GM18868 (cell line): ENCODE data around the gene TACO1.

Experiments used
- ATAC-seq: cut with Tn5 transposase; IDR thresholded peaks from one replicate; pipeline ENCODE4 v1.9.1; 2021; ENCODE audit warnings: mild to moderate bottlenecking, moderate library complexity; ENCODE audit not compliant: unreplicated experiment

Gene TACO1

DNA sequence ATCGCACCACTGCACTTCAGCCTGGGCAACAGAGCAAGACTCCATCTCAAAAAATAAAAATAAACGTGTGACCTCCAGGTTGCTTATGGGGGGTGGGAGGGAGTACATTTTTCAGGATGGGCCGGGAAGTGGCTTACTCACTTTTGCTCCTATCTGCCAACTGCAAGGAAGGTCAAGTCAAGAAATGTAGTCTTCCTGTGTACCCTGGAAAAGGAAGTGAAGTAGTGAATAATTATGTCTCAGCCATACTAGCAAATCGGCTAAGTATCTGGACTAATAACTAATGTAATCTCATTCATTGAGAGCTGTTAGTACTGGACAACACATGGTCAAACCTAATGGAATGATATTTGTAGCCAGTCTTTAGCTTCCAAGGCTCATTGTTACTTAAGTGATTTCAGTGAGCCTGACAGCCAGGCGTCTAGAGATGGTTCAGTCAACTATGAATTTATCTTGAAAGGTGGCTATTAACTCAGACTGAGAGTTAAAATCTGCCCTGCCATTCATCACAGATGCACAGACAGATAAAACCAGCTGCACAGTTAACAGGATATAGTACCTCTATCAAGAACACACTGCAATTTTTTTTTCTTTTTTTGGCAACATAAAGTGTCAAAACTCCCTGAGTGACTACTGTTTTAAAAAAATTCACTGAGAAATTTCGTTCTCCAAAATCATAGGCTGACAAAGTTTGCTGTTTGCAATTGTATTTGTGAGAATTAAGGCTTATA is 3.7 kb upstream of the TACO1 start:
- ATAC-seq = no peak

- no peak for ATAC-seq
These were observed 2.4 kb upstream of the TACO1 start for GRCh38 chr17:63598281-63598680.

- no peak for ATAC-seq
These were observed 1.0 kb downstream of the TACO1 start for GRCh38 chr17:63601439-63602371.

DNA sequence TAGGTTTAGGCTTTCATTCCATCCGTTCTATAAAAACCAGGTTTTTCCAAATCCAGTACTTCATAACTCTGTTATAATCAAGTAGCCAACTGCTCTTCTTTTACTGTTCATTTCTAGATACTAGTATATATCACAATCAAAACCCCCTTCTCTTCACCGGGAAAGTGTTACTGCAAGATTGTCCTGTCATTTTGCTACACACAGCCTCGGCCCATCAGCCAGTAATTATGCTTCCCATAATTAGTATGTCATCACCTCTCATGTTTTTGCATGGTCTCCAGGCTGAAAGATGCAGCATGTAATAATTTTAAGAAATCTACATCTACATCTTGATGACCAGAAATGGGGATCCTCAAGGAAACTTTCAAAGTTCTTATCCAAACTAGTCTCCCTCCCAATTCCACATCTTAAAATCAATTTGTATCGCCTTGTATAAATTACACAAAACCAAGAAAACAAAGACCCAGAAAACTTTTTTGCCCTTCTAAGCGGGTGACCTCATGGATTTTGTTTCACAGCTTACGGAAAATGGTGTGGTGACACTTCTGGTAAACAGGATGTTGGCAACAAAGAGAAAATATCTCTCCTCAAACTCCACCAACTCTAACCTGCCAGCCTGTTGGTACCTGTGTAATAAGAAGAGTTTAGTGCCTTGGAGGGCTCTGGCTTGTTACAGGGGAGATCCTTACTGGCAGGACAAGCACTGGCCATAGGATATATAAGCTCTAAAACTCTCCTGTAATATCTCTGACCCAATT is 9.3 kb downstream of the TACO1 start:
- no peak for ATAC-seq

DNA sequence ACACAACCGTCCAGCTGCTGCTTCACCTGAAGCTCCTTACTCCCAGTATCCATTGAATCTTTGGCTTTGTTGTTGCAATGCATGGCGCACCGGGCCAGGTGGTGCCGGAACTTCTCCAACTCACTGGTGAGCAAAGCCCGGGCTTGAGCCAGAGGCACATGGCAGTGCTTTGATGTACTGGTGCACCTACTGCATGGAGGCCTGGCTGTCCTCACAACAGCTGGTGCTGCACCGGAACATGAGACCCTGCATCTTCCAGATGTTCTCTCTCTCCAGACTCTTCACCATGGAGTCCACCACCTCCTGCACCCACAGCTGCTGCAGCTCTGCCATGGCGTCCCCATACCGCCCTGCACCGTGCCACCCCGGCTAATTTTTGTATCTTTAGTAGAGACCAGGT is 10.2 kb downstream of the TACO1 start:
- ATAC-seq = no peak

- no peak for ATAC-seq
These were observed 10.7 kb downstream of the TACO1 start for GRCh38 chr17:63611354-63611753.

GRCh38 chr17:63613663-63614062 is 13.0 kb downstream of the TACO1 start:
- ATAC-seq = no peak

DNA sequence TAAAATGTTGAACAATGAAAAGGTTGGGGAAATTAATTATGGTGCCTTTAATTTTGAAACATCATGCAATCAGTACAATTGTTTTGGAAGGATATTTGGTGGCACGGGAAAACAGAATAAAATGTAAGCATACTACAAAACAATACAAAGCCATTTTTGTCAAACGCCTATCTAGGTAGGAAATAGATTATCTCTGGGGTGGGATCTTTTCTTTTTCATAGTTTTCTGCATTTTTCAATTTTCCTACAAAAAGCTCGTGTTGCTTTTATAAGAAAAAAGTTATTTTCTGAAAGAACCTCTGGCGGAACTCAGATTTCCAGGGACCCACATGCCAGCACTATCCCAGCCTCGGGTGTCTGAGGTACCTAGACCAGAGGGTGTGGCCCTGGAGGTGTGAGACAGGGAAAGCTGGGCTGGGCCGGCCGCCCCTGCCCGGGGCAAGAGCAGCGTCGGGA is 20.6 kb downstream of the TACO1 start:
- ATAC-seq = no peak

- peak; percentile 89 for ATAC-seq
These were observed 21.2 kb downstream of the TACO1 start, which contains the start of gene MAP3K3 for GRCh38 chr17:63621684-63622573. MAP3K3 (plus strand) TSS chr17:63622417; CDS start chr17:63622760, 343 bp downstream.

- peak; percentile 18 for ATAC-seq
These were observed 22.1 kb downstream of the TACO1 start for GRCh38 chr17:63622574-63623390.

GRCh38 chr17:63623786-63624530 is 23.3 kb downstream of the TACO1 start:
- ATAC-seq = no peak

DNA sequence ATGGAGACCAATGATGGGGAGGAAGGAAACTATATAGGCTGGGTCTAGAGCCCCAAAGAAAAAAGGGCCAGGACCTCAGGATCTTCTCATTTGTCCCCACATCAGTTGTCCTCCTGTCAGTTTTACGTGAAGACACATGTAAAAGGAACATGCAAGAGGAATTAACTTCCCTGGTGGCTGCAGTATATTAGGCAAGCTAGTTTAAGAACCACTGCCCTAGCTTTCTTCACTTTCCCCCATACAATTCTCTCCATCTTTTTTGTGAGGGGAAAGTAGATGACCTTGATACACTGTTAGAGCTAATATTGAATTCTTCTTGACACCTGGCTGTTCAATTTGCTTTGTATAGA is 23.8 kb downstream of the TACO1 start:
- no peak for ATAC-seq

GRCh38 chr17:63626551-63627180 is 26.0 kb downstream of the TACO1 start:
- ATAC-seq = no peak

DNA sequence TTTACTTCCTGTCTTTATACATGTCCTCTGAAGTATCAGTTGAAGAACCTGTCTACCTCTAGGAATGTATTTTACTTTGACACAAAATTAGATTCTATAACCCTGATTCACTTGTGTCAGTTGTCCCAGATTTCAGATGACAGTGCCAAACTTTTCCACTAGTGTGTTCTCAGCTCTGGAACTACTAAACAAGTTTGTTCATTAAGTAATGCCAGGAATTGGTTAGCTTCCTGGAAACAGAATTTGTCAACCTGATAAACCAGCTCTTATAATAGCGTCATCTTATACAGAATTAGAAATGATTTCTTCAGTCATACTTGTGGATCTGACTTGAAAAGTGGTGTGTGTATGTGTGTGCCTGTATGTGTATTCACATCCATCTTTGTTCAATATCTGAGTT is 28.9 kb downstream of the TACO1 start:
- ATAC-seq = no peak

DNA sequence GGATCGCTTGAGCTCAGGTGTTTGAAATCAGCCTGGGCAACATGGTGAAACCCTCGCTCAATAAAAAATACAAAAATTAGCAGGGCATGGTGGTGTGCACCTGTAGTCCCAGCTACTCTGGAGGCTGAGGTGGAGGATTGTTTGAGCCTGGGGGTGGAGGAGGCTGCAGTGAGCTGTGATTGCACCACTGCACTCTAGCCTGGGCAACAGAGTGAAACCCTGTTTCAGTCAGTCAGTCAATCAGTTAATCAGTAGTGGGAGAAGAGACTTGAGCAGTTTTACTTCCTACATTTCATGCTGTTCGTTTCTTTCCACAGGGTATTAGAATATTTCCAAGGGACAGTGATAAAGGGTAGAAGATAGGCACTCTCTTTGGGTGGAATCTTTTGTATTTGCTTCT is 30.4 kb downstream of the TACO1 start:
- ATAC-seq = no peak

DNA sequence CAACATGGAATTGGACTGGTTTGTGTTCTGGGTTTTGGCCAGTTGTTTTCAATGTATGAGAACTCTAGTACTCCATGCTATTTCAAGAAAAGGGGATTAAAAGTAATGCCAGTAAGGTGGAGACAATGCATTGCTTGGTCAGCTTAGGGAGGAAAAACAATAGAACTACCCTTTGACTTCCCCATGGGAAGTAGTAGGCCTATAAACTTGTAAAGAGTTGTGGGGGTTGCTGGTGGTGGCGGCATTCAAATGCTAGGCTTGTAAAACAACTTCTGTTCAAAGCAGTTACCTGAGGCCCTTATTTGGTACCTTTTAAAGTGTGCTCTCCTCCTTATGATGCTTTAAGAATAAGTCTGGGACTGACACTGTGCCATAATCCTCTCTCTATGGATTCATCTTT is 30.9 kb downstream of the TACO1 start:
- no peak for ATAC-seq

GRCh38 chr17:63633742-63634141 is 33.0 kb downstream of the TACO1 start:
- ATAC-seq = no peak

- ATAC-seq = no peak
These were observed 33.5 kb downstream of the TACO1 start for GRCh38 chr17:63634163-63634562.
